Cardiac fibroblast (primary cell): ENCODE measurements around the gene PA2G4.

Source experiments
- DNase-seq, 2 donors: peaks; one replicate each; pipeline versions ENCODE4 v3.0.0 to v3.0.0-alpha.2; 2010; ENCODE audit warnings: low read depth in 2 of 2
- H3K4me3 ChIP-seq, 2 donors: replicated peaks in 1 of 2; 1 replicate in 1 of 2; 2 replicates in 1 of 2; pipeline ENCODE4 v1.5.1; 2011; ENCODE audit warnings: low read depth in 2 of 2, low read length in 2 of 2, mild to moderate bottlenecking in 2 of 2, moderate library complexity in 1 of 2
- TF ChIP-seq, protein P1 (sequence below): IDR thresholded peaks from one replicate; pipeline ENCODE4 v1.5.1; 2011; ENCODE audit warnings: low read depth, mild to moderate bottlenecking, low read length, inconsistent platforms

PA2G4 gene

GRCh38 chr12:56153678-56154065 is 49.3 kb downstream of the PA2G4 start:
- no peak overlapping the region for H3K4me3 ChIP-seq
- TF ChIP-seq, protein P1, sequence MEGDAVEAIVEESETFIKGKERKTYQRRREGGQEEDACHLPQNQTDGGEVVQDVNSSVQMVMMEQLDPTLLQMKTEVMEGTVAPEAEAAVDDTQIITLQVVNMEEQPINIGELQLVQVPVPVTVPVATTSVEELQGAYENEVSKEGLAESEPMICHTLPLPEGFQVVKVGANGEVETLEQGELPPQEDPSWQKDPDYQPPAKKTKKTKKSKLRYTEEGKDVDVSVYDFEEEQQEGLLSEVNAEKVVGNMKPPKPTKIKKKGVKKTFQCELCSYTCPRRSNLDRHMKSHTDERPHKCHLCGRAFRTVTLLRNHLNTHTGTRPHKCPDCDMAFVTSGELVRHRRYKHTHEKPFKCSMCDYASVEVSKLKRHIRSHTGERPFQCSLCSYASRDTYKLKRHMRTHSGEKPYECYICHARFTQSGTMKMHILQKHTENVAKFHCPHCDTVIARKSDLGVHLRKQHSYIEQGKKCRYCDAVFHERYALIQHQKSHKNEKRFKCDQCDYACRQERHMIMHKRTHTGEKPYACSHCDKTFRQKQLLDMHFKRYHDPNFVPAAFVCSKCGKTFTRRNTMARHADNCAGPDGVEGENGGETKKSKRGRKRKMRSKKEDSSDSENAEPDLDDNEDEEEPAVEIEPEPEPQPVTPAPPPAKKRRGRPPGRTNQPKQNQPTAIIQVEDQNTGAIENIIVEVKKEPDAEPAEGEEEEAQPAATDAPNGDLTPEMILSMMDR: no peak
- no peak for DNase-seq

DNA sequence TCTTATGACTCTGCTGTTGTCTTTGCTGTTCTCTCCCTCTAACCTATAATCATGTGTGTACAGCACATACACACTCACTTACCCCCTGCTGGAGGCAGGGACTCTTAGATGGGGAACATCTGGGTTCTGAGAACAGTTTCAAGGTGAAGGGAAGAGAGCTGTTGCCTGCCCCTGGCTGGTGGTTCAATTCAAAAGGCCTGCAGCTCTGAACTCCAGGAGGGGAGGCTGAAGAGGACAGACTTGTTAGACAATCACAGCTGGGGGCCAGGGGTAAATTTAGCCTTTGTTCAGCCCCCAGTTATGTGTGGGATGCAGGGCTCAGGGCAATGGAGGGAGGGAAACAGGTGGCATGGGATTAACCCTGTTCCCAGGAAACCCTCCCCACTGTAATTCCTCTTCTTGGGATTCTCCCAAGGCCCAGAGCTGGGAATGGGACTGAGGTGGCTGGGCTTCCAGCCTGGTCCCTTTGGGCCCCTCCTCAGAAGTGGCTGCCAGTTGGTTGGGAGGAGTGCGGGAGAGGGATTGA is 50.0 kb downstream of the PA2G4 start:
- no peak for DNase-seq
- TF ChIP-seq, protein P1: no peak
- H3K4me3 ChIP-seq: no peak overlapping the region

GRCh38 chr12:56154818-56155217 is 50.5 kb downstream of the PA2G4 start:
- H3K4me3 ChIP-seq: no peak overlapping the region
- TF ChIP-seq, protein P1: no peak
- no peak for DNase-seq

GRCh38 chr12:56155256-56155845 is 51.0 kb downstream of the PA2G4 start:
- TF ChIP-seq, protein P1: no peak
- H3K4me3 ChIP-seq: no peak overlapping the region
- no peak for DNase-seq

DNA sequence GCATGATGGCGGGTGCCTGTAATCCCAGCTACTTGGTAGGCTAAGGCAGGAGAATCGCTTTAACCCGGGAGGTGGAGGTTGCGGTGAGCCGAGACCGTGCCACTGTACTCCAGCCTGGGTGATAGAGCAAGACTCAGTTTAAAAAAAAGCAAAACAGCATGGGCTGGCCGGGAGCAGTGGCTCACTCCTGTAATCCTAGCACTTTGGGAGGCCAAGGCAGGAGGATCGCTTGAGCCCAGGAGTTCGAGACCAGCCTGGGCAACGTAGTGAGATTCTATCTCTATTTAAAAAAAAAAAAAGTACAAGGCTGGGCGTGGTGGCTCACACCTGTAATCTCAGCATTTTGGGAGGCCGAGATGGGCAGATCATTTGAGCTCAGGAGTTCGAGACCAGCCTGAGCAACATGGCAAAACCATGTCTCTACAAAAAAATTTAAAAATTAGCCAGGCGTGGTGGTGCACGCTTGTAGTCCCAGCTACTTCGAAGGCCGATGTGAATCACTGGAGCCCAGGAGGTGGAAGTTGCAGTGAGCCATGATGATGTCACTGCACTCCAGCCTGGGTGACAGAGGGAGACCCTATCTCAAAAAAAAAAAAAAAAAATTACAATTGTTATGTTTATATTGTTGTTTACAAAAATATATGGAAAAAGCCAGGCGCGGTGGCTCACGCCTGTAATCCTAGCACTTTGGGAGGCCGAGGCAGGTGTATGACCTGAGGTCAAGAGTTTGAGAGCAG is 52.3 kb downstream of the PA2G4 start:
- H3K4me3 ChIP-seq: peak overlapping the region in 1 of 2 donors; percentile 98
- DNase-seq: peak in 1 of 2 donors; percentile 58

DNA sequence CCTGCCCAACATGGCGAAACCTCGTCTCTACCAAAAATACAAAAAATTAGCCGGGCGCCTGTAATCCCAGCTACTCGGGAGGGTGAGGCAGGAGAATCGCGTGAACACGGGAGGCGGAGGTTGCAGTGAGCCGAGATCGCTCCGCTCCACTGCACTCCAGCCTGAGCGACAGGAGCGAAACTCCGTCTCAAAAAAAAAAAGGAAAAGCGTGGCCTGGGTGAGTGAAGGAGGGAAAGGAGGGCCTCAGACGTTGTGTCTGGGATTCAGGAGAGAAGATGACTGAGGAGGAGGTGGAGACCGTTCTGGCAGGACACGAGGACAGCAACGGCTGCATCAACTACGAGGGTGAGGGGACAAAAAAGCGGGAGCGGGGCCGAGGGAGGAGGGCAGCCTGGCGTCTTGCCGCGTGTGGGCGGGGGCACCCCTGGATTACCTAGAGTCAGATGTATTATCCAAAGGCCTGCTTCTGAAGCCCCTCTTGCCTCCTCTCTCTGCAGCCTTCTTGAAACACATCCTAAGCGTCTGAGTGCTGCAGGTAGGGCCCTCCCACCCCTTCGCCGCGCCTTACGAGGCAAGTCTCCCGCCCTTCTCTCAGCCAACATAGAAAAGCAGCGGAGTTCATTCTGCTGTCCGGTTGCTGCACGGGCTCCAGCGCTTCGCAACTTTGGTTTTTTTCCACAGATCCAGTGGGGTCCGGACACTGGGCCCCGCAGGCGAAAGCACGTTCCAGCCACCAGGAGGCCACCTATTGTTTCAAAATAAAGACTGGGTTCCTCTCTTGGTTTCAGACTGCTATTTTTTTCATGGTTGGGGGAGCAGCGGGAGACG is 53.1 kb downstream of the PA2G4 start:
- TF ChIP-seq, protein P1: peak; percentile 74
- peak; percentile 85 to 91 for DNase-seq
- H3K4me3 ChIP-seq: peak overlapping the region; percentile 93 to 98
